ENCODE measurements around the gene PLK5.

The PLK5 gene

DNA sequence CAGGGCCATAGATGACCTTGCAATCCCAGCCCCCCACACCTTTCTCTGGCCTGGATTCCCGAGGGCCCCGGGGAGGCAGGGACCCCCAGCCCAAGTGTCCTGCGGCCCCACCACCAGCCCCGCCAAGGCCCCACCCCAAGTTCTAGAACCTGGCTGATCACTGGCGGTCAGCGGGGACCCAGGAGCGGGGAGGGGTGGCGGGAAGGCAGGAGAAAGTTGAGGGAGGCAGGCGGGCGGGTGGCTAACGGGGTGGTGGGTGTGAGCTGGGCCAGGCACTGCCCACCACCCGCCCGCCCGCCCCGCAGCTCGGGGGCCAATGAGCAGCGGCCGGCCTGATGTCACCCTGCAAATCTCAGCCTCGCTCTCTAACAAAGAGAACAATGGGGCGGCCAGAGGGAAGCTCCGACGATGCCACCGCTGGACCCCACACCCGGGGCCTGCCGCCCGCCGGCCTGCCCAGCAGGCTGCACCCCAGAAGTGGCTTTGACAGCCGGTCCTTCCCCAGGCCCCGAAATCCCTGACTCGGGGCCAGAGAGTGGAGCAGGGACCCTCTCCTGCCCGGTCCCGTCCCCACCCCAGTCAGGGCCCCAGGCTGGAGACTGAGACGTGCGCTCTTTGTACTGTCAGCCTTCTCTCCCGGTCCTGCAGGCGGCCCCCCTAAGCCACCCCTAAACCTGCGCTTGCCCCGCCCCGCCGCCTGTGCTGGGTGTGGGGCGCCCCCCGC lies 42.7 kb downstream of the PLK5 start:
- no peak for TF ChIP-seq EZH2 (IDR thresholded peaks at IDR 0.05; ENCODE audit: borderline replicate concordance, low read length)
- TF ChIP-seq, protein P1, sequence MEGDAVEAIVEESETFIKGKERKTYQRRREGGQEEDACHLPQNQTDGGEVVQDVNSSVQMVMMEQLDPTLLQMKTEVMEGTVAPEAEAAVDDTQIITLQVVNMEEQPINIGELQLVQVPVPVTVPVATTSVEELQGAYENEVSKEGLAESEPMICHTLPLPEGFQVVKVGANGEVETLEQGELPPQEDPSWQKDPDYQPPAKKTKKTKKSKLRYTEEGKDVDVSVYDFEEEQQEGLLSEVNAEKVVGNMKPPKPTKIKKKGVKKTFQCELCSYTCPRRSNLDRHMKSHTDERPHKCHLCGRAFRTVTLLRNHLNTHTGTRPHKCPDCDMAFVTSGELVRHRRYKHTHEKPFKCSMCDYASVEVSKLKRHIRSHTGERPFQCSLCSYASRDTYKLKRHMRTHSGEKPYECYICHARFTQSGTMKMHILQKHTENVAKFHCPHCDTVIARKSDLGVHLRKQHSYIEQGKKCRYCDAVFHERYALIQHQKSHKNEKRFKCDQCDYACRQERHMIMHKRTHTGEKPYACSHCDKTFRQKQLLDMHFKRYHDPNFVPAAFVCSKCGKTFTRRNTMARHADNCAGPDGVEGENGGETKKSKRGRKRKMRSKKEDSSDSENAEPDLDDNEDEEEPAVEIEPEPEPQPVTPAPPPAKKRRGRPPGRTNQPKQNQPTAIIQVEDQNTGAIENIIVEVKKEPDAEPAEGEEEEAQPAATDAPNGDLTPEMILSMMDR (IDR thresholded peaks at IDR 0.05; ENCODE audit: low read length), result no peak
- Histone ChIP-seq H3K27ac (ENCODE audit: low read depth, low read length, poor library complexity, severe bottlenecking) (no peak overlapping the region), H3K79me2 (ENCODE audit: insufficient read depth, low read length) (no peaks in the 10 kb centered on the region), H3K36me3 (ENCODE audit: insufficient read depth, low read length) (no peaks in the 10 kb centered on the region), H3K9me3 (ENCODE audit: low read length) (no peaks in the 10 kb centered on the region), H3K4me3 (ENCODE audit: low read depth, low read length, poor library complexity, severe bottlenecking) (peak overlapping the region; percentile 75), H4K20me1 (ENCODE audit: insufficient read depth, low read length) (no peaks in the 10 kb centered on the region), H3K27me3 (ENCODE audit: insufficient read depth, low read length) (no peaks in the 10 kb centered on the region), H3K4me1 (ENCODE audit: insufficient read depth, low read length, severe bottlenecking) (peaks cover 12% of the 10 kb centered on the region), H3K9me2 (ENCODE audit: low read depth, low read length) (no peaks in the 10 kb centered on the region), H3F3A (ENCODE audit: insufficient read depth, low read length) (no peaks in the 10 kb centered on the region), H2AFZ (ENCODE audit: low read length) (no peak overlapping the region), H3K9ac (ENCODE audit: low read length) (peak overlapping the region; percentile 66; the same call in 1 of the 2 replicates), H3K4me2 (ENCODE audit: low read length) (peak overlapping the region; percentile 92)

DNA sequence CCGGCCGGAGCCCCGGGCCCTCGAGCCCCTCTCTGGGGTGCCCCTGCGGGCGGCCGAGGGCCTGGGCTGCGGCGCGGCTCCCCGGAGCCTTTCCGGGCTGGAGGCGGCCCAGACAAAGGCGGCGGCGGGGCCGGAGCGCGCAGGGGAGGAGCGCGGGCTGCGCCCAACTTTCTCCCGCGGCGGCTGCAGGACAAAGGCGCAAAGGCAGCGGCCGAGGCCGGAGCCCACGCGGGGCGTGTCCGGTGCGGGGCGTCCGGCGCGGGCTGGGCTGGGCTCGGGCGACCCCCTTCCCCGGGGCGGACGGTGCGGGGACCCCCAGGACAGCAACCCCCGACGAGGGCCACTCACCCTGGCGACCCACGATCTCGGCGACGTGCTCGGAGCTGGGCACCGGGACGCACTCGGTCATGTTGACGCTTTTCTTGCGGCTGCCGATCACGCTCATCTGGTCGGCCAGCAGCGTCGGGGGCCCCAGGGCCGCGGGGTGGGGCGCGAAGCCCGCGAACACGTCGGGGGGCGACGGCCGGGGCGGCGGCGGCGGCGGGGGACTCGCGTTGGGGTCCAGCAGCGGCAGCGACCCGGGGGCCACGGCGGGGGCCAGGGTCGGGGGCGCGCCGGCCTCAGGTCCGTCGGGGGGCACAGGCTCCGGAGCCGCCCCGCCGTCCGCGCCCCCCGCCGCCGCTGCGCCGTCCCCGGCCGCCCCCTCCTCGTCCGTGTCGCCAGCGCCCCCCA lies 43.4 kb downstream of the PLK5 start:
- Histone ChIP-seq H3K9ac (ENCODE audit: low read length) (peak overlapping the region; percentile 66), H3K79me2 (ENCODE audit: insufficient read depth, low read length) (no peaks in the 10 kb centered on the region), H3K4me2 (ENCODE audit: low read length) (peak overlapping the region; percentile 92), H2AFZ (ENCODE audit: low read length) (no peak overlapping the region), H3K4me3 (ENCODE audit: low read depth, low read length, poor library complexity, severe bottlenecking) (peak overlapping the region; percentile 75), H4K20me1 (ENCODE audit: insufficient read depth, low read length) (no peaks in the 10 kb centered on the region), H3F3A (ENCODE audit: insufficient read depth, low read length) (no peaks in the 10 kb centered on the region), H3K36me3 (ENCODE audit: insufficient read depth, low read length) (no peaks in the 10 kb centered on the region), H3K27me3 (ENCODE audit: insufficient read depth, low read length) (no peaks in the 10 kb centered on the region), H3K9me2 (ENCODE audit: low read depth, low read length) (no peaks in the 10 kb centered on the region), H3K27ac (ENCODE audit: low read depth, low read length, poor library complexity, severe bottlenecking) (no peak overlapping the region), H3K4me1 (ENCODE audit: insufficient read depth, low read length, severe bottlenecking) (peaks cover 12% of the 10 kb centered on the region), H3K9me3 (ENCODE audit: low read length) (no peaks in the 10 kb centered on the region)
- no peak for TF ChIP-seq EZH2 (IDR thresholded peaks at IDR 0.05; ENCODE audit: borderline replicate concordance, low read length)
- TF ChIP-seq, protein P1 (IDR thresholded peaks at IDR 0.05; ENCODE audit: low read length), result no peak

DNA sequence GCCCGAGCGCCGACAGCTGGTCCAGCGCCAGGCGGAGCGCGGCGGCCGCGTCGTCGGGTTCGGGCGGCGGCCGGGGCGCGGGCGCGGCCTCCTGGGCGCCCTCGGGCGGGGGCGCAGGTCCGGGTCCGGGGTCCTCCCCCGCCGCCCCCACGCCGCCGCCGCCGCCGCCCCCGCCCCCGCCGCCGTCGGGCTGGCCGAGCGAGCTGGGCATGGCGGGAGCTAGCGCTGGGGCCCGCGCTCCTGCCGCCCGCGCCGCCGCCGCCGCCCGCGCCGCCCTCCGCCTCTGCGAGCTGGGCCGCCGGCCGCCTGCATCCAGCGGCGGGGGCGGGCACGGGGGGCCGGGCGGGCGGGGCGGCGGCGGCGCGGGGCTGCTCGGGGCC lies 44.0 kb downstream of the PLK5 start:
- H3K9me2 ChIP-seq (ENCODE audit: low read depth, low read length), result no peaks in the 10 kb centered on the region
- no peaks in the 10 kb centered on the region for H3K27me3 ChIP-seq (ENCODE audit: insufficient read depth, low read length)
- no peaks in the 10 kb centered on the region for H3F3A ChIP-seq (ENCODE audit: insufficient read depth, low read length)
- TF ChIP-seq, protein P1 (IDR thresholded peaks at IDR 0.05; ENCODE audit: low read length), result no peak
- no peak for TF ChIP-seq EZH2 (IDR thresholded peaks at IDR 0.05; ENCODE audit: borderline replicate concordance, low read length)
- H3K4me1 ChIP-seq (ENCODE audit: insufficient read depth, low read length, severe bottlenecking), result peaks cover 12% of the 10 kb centered on the region
- H3K4me2 ChIP-seq (ENCODE audit: low read length), result no peak overlapping the region
- no peaks in the 10 kb centered on the region for H4K20me1 ChIP-seq (ENCODE audit: insufficient read depth, low read length)
- H3K79me2 ChIP-seq (ENCODE audit: insufficient read depth, low read length), result no peaks in the 10 kb centered on the region
- H3K4me3 ChIP-seq (ENCODE audit: low read depth, low read length, poor library complexity, severe bottlenecking), result no peak overlapping the region
- H3K9ac ChIP-seq (ENCODE audit: low read length), result no peak overlapping the region
- H3K27ac ChIP-seq (ENCODE audit: low read depth, low read length, poor library complexity, severe bottlenecking), result no peak overlapping the region
- no peaks in the 10 kb centered on the region for H3K9me3 ChIP-seq (ENCODE audit: low read length)
- no peak overlapping the region for H2AFZ ChIP-seq (ENCODE audit: low read length)
- H3K36me3 ChIP-seq (ENCODE audit: insufficient read depth, low read length), result no peaks in the 10 kb centered on the region

All from OCI-LY1 (cell line).